ENCODE results near the gene DTNBP1.

DTNBP1 gene

DNA sequence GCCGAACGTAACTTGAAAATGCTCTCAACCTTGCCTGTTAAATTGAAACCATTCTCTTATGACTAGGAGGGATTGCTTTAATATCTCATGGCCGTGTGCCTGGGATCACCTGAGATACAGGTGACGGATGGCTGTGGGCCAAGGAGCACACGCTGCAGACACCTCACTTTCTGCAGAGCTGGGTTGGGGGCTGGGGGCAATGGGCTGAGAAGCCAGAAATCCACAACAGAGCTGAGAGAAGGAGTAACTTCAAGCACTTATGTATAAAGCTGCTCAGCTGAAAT lies 170.9 kb downstream of the DTNBP1 start:
- Histone ChIP-seq H3K27ac (ENCODE audit: low read length) (no peak overlapping the region), H3K79me2 (ENCODE audit: low read length) (no peaks in the 10 kb centered on the region; the same call in 1 of the 2 replicates), H3K27me3 (replicated peaks; ENCODE audit: insufficient read depth, low read length) (no peaks in the 10 kb centered on the region), H3K9me2 (replicated peaks; ENCODE audit: insufficient read depth, low read length) (no peaks in the 10 kb centered on the region), H4K20me1 (ENCODE audit: insufficient read depth, low read length) (no peaks in the 10 kb centered on the region), H3F3A (ENCODE audit: insufficient read depth, low read length) (no peaks in the 10 kb centered on the region), H3K4me1 (ENCODE audit: low read length) (no peaks in the 10 kb centered on the region), H3K9ac (ENCODE audit: low read length) (no peak overlapping the region), H3K9me3 (replicated peaks; ENCODE audit: insufficient read depth, low read length) (no peaks in the 10 kb centered on the region), H3K36me3 (replicated peaks; ENCODE audit: insufficient read depth, low read length) (no peaks in the 10 kb centered on the region), H2AFZ (ENCODE audit: low read length) (no peak overlapping the region), H3K4me2 (ENCODE audit: low read depth, low read length) (no peak overlapping the region), H3K4me3 (ENCODE audit: low read length) (no peak overlapping the region)
- DNase-seq = no peak
- TF ChIP-seq CTCF (IDR thresholded peaks at IDR 0.05; ENCODE audit: low read length) (no peak), EZH2 (optimal IDR thresholded peaks at IDR 0.05; ENCODE audit: low read depth, low read length) (no peak), EZH2phosphoT487 (IDR thresholded peaks at IDR 0.05; ENCODE audit: low read length) (no peak)

- no peaks in the 10 kb centered on the region for H3K4me1 ChIP-seq (ENCODE audit: low read length)
- H3K27ac ChIP-seq (ENCODE audit: low read length) = no peak overlapping the region
- H3K4me3 ChIP-seq (ENCODE audit: low read length) = no peak overlapping the region
- H3K4me2 ChIP-seq (ENCODE audit: low read depth, low read length) = no peak overlapping the region
- H3K9ac ChIP-seq (ENCODE audit: low read length) = no peak overlapping the region
- H4K20me1 ChIP-seq (ENCODE audit: insufficient read depth, low read length) = no peaks in the 10 kb centered on the region
- H3K9me3 ChIP-seq (replicated peaks; ENCODE audit: insufficient read depth, low read length) = no peaks in the 10 kb centered on the region
- no peaks in the 10 kb centered on the region for H3K36me3 ChIP-seq (replicated peaks; ENCODE audit: insufficient read depth, low read length)
- no peak overlapping the region for H2AFZ ChIP-seq (ENCODE audit: low read length)
- peak; percentile 53 for DNase-seq
- no peaks in the 10 kb centered on the region for H3F3A ChIP-seq (ENCODE audit: insufficient read depth, low read length)
- H3K9me2 ChIP-seq (replicated peaks; ENCODE audit: insufficient read depth, low read length) = no peaks in the 10 kb centered on the region
- no peaks in the 10 kb centered on the region for H3K27me3 ChIP-seq (replicated peaks; ENCODE audit: insufficient read depth, low read length)
- H3K79me2 ChIP-seq (ENCODE audit: low read length) = no peaks in the 10 kb centered on the region; the same call in 1 of the 2 replicates
- TF ChIP-seq CTCF (IDR thresholded peaks at IDR 0.05; ENCODE audit: low read length) (peak; percentile 88), EZH2phosphoT487 (IDR thresholded peaks at IDR 0.05; ENCODE audit: low read length) (no peak), EZH2 (optimal IDR thresholded peaks at IDR 0.05; ENCODE audit: low read depth, low read length) (no peak)
Observed at GRCh38 chr6:15491255-15491985, 171.4 kb downstream of the DTNBP1 start.

GRCh38 chr6:15490242-15491100 lies 172.4 kb downstream of the DTNBP1 start:
- Histone ChIP-seq H3K9me3 (replicated peaks; ENCODE audit: insufficient read depth, low read length) (no peaks in the 10 kb centered on the region), H4K20me1 (ENCODE audit: insufficient read depth, low read length) (no peaks in the 10 kb centered on the region), H3K4me1 (ENCODE audit: low read length) (no peaks in the 10 kb centered on the region), H3F3A (ENCODE audit: insufficient read depth, low read length) (no peaks in the 10 kb centered on the region), H3K27ac (ENCODE audit: low read length) (no peak overlapping the region), H3K9ac (ENCODE audit: low read length) (no peak overlapping the region), H3K4me3 (ENCODE audit: low read length) (no peak overlapping the region), H2AFZ (ENCODE audit: low read length) (no peak overlapping the region), H3K36me3 (replicated peaks; ENCODE audit: insufficient read depth, low read length) (no peaks in the 10 kb centered on the region), H3K4me2 (ENCODE audit: low read depth, low read length) (no peak overlapping the region), H3K27me3 (replicated peaks; ENCODE audit: insufficient read depth, low read length) (no peaks in the 10 kb centered on the region), H3K9me2 (replicated peaks; ENCODE audit: insufficient read depth, low read length) (no peaks in the 10 kb centered on the region), H3K79me2 (ENCODE audit: low read length) (peaks cover 4% of the 10 kb centered on the region; the same call in 1 of the 2 replicates)
- no peak for DNase-seq
- TF ChIP-seq CTCF (IDR thresholded peaks at IDR 0.05; ENCODE audit: low read length) (no peak), EZH2phosphoT487 (IDR thresholded peaks at IDR 0.05; ENCODE audit: low read length) (no peak), EZH2 (optimal IDR thresholded peaks at IDR 0.05; ENCODE audit: low read depth, low read length) (no peak)
